ENCODE measurements around the gene ICAM2.
"Not testable (repeated sequence)": the region's sequence is repeated elsewhere in the genome, so short reads cannot be mapped to it uniquely, and the experiment has no call there.

Gene ICAM2

DNA sequence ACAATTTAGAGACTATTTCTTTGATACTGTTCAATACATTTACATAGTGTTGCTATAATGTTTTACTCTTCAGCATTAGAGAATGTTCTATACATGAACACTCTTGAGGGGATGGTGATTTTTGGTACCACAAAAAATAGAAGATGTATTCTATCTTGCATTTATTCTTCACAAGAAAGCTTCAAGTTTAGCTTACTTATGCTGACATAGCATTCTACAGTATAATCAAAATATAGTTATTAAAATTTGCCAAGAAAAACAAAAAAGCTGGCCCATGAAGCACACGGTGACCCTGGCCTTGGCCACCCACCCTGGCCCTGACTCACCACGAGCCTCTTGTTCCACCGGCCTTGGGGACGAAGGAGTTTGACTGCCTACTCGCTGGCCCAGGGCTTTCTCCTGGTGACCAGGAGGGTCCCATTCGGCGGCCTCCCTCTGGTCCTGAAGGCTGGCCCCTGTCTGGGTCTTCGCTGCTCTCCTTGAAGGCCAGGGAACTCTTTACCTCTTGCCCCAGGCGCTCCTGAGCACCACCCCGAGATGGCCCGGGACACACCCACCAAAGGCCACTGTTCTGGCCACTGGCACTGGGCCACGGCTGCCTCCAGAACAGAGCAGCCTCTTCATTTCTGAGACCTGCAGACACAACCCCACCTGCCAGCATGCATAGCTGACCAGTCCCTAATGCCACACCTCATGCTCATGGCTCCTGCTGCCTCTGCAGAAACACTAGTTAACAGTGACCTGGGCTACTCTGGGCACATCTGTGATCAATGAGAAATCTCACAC lies 22.5 kb upstream of the ICAM2 start:
- DNase-seq = no peak

GRCh38 chr17:64041912-64042311 lies 21.5 kb upstream of the ICAM2 start:
- no peak for DNase-seq

DNA sequence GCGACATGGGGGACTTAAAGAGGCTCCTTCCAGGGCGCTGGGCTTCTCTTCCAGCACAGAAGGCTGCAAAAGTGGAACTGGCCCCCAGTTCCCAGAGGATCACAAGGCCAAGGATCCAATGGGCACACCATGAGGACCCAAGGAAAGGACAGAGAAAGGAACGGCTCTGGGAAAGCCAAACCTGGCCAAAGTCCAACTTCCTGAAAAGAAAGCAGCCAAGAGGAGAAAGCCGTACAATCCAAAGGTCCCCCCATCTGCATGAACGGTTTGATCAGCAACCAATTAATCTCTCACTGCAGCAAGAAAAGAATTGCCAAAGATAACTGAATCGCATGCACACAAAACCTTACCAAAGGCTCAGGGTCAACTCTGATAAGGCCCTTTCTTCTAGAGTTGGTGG lies 19.8 kb upstream of the ICAM2 start:
- no peak for DNase-seq

GRCh38 chr17:64039106-64039400 lies 18.6 kb upstream of the ICAM2 start:
- no peak for DNase-seq

- DNase-seq = no peak
Measured at GRCh38 chr17:64038331-64039105, 18.1 kb upstream of the ICAM2 start.

- DNase-seq = no peak
Measured at GRCh38 chr17:64037802-64038201, 17.4 kb upstream of the ICAM2 start.

DNA sequence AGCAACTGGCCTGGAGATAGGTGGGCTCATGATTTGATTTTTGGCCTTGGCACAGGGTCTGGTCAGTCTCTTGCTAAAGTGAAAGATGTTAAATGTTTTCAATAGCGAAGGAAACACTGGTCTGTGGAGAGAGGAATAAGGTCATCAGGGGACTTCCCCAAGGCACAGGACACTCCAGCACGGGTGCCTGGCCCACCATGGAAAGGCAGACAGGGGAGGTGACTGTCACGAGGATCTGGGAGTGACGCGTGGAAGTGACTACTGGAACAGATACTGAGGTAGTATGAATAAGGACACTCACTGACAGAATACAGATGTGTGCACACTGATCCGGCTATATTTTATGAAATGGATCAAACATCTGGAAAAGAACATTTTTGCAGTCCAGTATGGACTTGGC lies 16.7 kb upstream of the ICAM2 start:
- DNase-seq = no peak

GRCh38 chr17:64036198-64036922 lies 15.9 kb upstream of the ICAM2 start:
- no peak for DNase-seq

DNA sequence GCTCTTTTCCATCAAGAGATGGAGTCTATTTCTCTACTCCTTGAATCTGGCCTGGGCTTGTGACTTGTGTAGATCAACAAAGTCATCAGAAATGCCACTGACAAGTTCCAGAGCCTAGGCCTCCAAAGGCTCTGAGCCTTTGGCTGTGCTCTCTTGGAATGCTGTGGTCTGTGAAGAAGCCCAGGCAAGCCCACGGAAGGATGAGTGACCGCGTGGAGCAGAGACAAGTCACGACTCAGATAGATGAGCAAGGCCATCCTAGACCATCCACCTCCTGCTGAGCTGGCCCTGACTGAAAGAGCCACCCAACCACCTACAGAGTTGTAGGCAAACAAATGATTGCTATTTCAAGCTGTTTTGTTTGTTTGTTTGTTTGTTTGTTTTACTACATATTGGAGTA lies 11.6 kb upstream of the ICAM2 start:
- DNase-seq = no peak

- no peak for DNase-seq
Measured at GRCh38 chr17:64028874-64029464, 8.5 kb upstream of the ICAM2 start.

DNA sequence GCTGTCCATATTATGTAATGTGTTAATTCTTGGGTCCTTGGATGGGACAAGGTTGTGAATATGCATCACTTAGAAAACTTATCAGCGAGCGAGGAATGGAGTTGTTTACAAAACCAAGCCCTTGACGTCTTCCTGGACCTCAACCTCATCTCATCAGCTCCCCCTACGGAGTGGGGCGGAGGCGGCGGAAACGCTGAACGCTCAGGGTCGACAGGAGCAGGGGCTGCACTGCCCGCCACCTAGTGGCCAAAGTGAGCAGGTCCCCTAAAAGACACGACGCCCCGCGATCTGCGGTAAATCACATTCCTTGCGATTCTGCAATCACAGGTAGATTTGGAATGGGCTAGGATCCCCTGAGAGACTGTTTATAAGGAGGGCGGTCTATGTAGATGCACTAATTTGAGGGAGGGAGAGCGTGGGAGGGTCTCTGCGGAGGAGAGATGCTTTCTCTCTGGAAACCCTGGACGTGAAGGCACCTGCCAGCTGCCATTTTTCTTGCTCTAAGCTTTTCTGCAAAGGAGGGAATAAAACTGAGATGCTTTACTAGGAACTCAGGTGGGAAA lies 5.4 kb upstream of the ICAM2 start:
- peak; percentile 18 for DNase-seq

DNA sequence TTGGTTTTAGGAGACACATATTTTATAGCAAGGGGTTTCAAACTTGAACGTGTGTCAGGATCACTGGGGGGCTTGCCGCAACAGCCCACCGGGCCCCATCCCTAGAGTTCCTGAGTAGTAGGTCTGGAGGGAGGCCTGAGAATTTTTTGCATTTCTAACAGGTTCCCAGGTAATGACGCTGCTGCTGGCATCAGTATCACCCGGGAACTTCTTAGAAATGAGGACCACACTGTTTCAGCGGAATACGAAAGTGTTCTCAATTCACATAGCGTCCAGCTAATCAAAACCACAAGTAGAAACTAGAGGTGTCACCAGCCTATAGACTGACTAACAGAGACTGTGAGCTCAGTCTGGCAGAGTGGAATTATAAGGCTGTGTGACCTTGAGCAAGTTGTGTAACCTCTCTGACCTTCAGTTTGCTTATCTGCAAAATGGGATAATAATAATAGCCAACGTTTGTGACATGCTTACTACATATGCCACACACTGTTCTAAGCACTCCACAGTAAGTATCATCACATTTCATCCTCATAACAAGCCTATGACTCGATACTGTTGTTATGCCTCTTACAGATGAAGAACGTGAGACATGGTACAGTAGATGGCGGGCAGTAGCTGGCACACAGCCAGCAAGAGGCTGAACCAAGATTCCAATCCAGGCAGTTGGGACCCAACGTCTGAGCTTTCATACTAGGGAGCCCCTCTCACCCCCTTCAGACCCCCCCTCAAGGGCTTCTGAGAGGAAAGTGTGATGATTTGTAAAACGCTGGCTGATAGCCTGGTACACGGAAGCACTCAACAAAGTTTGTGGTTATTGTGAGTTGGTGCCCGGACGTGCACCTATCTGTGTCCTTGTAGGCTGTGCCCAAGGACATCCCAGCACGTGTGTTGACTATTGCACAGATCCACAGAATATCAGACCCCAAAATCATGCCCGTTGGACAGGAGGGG lies 4.6 kb upstream of the ICAM2 start:
- DNase-seq = no peak

- no peak for DNase-seq
Measured at GRCh38 chr17:64024215-64024654, 3.8 kb upstream of the ICAM2 start.

DNA sequence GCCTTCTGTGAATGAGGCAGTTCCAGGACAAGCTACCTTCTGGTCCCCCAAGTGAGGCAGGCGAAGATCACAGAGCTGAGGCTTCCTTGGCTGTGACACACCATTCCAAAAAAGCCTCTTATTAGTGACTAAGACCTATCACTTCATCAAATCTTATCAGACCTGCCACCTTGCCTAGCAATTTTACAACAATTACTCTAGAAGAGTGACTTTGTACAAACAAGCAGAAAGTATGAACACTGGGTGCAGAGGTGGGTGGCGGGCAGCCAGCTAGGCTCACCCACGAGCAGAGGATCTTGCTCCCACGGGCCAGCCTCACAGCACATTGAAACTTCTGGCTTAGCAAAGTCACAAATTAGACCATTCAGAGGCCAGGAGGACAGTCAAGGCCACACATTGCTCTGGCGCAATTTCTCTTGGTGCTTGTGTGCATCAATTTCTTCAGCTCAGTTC lies 2.2 kb upstream of the ICAM2 start:
- no peak for DNase-seq

GRCh38 chr17:64019551-64019961 lies 877 bp downstream of the ICAM2 start:
- DNase-seq = not testable (repeated sequence)

GRCh38 chr17:64017381-64017980 lies 3.0 kb downstream of the ICAM2 start:
- no peak for DNase-seq

DNA sequence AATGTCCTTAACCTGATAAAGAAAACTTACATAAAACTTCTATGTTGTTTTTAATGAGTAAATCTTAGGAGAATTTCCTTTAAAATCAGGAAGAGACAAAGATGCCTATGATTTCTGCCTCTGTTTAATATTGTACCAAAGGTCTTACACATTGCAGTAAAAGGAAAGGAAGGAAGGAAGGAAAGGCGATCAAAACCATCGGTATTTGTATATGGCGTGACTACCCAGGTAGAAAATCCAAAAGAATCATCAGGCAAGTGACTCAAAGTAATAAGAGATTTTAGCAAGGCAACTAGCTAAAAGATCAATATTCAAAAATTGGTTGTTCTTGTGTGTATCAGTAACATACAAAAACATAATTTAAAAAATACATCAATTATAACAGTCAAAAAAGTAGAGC lies 3.5 kb downstream of the ICAM2 start:
- no peak for DNase-seq

DNA sequence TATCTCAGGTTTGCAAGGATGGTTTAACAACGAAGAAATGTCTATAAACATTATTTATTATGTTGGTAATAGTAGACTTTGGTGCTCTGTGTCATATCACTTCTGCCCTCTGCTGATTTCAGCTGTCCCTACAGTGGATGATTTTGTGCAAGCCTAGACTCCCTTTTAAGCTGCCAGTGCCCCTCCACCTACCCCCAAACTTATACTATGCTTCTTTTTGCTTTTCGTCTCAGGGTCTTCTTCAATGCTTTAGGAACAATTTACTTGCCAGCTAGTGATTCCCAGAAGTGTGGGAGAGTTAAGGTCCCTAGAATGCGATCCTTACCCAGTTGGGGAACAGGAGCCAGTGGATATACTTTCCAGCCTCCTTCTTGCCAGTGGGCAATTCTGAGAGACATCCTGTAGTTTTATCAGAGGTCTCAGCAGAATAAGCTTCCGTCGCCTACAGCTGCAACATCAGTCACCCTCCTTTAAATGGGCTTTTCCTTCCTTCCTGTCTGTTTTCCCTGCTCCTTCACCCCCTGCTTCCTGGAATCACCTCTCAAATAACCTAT lies 4.1 kb downstream of the ICAM2 start:
- no peak for DNase-seq

- DNase-seq = no peak
Measured at GRCh38 chr17:64015447-64015846, 5.0 kb downstream of the ICAM2 start.

GRCh38 chr17:64009571-64010402 lies 10.6 kb downstream of the ICAM2 start:
- no peak for DNase-seq
